Prostate gland (tissue), 2 donors: ENCODE results near the gene WWP2. TPM values are rescaled to one million over a fixed set of nuclear protein-coding genes. Genes with fewer than 3 reads are reported as not detected.
A peak's percentile ranks its signal among the peaks of the same experiment; 100 is the strongest.

Experiments used
- DNase-seq: peaks from one replicate; pipeline ENCODE4 v3.0.0-alpha.2; 2019; ENCODE audit warnings: low spot score
- H3K27ac ChIP-seq, 2 donors: fragments of 200-600 bp; sonication (generic); 2 replicates each; pipeline ENCODE4 v1.5.1; 2017 to 2019
- H3K27me3 ChIP-seq: fragments of 200-600 bp; sonication (generic); replicated peaks from 2 replicates; pipeline ENCODE4 v1.5.1; 2019; ENCODE audit not compliant: insufficient read depth
- H3K36me3 ChIP-seq, 2 donors: fragments of 200-600 bp; sonication (generic); 1 replicate in 1 of 2; 2 replicates in 1 of 2; pipeline versions ENCODE4 v1.5.1 to v1.8.1; 2017 to 2019
- H3K4me1 ChIP-seq: fragments of 200-600 bp; sonication (generic); replicated peaks from 2 replicates; pipeline ENCODE4 v1.5.1; 2019
- H3K4me3 ChIP-seq, 2 donors: fragments of 200-600 bp; sonication (generic); 2 replicates each; pipeline ENCODE4 v1.5.1; 2017 to 2019
- H3K9me3 ChIP-seq: fragments of 200-600 bp; sonication (generic); 2 replicates; pipeline ENCODE4 v1.5.1; 2017
- CTCF ChIP-seq, 4 experiments: fragments of 200-600 bp in 2 of 4; fragments of 450-650 bp in 2 of 4; sonication (generic) in 2 of 4; IDR thresholded peaks; 1 replicate in 3 of 4; 2 replicates in 1 of 4; pipeline ENCODE4 v1.5.1; 2016 to 2019; ENCODE audit warnings: antibody characterized with exemption in 4 of 4, mild to moderate bottlenecking in 2 of 4, moderate library complexity in 2 of 4
- POLR2A ChIP-seq: fragments of 450-650 bp; IDR thresholded peaks from one replicate; pipeline ENCODE4 v1.6.1; 2016; ENCODE audit warnings: antibody characterized with exemption, mild to moderate bottlenecking
- POLR2AphosphoS5 ChIP-seq: sonication (generic); formaldehyde crosslinking; IDR thresholded peaks from one replicate; pipeline ENCODE4 v1.6.1; 2017; ENCODE audit warnings: antibody characterized with exemption
- WGBS: methylation state at CpG from one replicate; pipeline ENCODE4 v1.1.5; 2018; 5-methylcytosine and 5-hydroxymethylcytosine counted together
- intact Hi-C: fragments of 100-400 bp; cut with DNase I; formaldehyde crosslinking; loops from one replicate; pipeline ENCODE4 v1.14.2; 2022
- total RNA-seq, 2 donors: library from RNA; depleted of rRNA; stranded (reverse); fragments of >200 nt; gene quantifications; one replicate each; pipeline ENCODE4 v1.1.0, GENCODE V29; 2016

The WWP2 gene
- 10 to 100 TPM; 30.9 to 66.3 TPM for total RNA-seq

DNA sequence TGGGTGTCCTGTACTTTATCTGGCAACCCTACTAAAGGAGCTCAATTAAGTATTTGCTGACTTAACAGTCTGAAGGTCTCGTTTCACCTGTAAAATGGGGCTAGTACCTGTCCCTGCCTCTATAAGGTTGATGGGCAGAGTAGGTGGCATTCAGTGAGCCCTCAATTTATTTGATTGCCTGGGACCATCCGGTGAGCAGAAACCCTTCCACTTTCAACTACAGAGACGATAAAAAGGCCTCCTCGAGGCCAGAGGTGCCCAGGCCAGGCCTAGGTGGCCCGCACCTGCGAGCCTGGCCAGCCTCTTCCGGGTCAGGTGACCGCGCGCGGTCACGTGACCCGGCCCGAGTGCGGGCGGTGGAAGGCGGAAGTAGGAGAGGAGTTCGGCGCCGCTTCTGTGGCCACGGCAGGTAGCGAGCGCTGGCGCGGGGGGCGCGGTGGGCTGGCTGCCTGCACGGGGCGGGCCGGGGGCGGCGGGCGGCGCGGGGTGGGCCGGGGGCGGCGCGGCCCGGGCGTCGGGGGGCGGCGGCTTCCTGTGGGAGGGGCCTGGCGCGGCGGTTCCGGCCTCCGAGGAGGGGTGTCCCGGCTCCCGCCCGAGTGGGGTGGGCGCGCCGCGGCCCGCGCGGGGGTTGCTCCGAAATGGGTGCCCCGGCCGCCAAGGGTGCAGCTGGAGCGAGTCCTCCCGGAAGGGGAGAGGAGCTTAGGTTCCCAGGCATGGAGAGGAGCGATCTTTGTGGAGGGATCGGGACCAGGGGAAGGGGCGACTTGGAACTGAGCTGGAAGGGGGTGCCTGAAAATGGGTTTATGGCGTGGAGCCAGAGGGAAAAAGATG lies at the start of gene WWP2:
Gene WWP2 (plus strand): TSS at position 350 of the 831 bp plus-strand sequence. CDS start 24,679 bp downstream, outside the sequence.
- no peaks in the 10 kb centered on the region for H3K9me3 ChIP-seq
- TF ChIP-seq CTCF (IDR thresholded peaks at IDR 0.05) = peak in 2 of 4 experiments; percentile 16 to 27
- TF ChIP-seq POLR2A = peak; percentile 30
- peak; percentile 32 for TF ChIP-seq POLR2AphosphoS5
- under 1% methylated on average over 54 of the region's 68 CpGs for WGBS
- H3K4me1 ChIP-seq = peaks cover 4% of the 10 kb centered on the region
- no peaks in the 10 kb centered on the region for H3K36me3 ChIP-seq
- intact Hi-C loops = no loop called here
- peak within 1 kb of the TSS; percentile 86 to 89 for H3K4me3 ChIP-seq
- H3K27ac ChIP-seq = peak within 1 kb of the TSS; percentile 89
- peak; percentile 67 for DNase-seq
- no peaks in the 10 kb centered on the region for H3K27me3 ChIP-seq

DNA sequence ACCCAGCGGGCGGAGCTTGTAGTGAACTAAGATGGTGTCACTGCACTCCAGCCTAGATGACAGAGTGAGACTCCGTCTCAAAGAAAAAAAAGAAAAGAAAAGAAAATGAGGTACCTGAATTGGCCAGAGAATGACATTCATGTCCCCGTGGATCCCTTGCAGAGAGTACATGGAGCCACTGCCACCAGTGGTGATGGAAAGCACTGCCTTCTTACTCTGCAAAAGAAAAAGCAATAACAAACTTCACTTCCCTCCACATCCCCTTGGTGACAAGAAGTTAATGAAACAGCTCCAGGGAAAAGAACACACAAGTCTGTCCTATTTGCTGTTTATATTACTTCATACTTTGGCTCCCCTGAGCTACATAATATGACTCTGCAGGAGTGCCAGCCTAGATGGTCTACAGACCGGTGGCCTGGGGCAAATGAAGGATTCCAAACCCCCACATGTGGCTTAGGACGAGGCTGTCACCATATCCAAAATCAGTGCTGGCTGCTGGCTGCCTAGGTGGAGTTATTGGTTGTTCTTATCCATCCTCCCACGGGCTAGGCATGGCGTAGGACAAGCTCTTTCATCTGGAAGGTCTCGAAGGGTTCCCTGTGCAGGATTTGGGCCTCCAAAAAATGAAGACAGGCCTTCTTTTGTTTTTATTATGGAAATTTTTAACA lies 49.1 kb upstream of the WWP2 start:
- Histone ChIP-seq H3K27me3 (no peaks in the 10 kb centered on the region), H3K4me1 (no peaks in the 10 kb centered on the region), H3K36me3 (no peaks in the 10 kb centered on the region), H3K4me3 (no peak overlapping the region), H3K27ac (no peak overlapping the region), H3K9me3 (no peaks in the 10 kb centered on the region)
- DNase-seq = no peak
- WGBS = 85% methylated on average over 9 of the region's 9 CpGs
- intact Hi-C loops = no loop called here
- TF ChIP-seq CTCF (IDR thresholded peaks at IDR 0.05) (no peak), POLR2AphosphoS5 (no peak), POLR2A (no peak)

DNA sequence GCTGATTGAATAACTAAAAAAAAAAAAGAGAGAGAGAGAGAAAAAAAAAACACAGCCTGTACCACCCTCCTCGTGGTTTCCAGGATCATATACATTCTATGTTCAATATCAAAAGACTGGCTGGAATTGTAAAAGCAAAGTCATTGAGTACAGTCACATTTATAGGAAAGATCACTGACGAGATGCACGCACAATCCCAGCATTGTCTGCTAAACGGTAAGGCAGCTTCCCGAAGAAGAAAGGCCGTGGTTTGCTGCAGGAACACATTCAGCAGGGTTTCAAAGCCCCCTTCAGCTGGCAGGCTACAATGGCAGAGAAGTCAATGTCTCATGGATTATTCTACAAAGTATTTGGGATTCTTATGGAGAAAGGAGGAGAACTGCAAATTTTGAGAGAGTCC lies 45.1 kb upstream of the WWP2 start:
- Histone ChIP-seq H3K27me3 (no peaks in the 10 kb centered on the region), H3K9me3 (no peaks in the 10 kb centered on the region), H3K4me1 (no peaks in the 10 kb centered on the region), H3K4me3 (no peak overlapping the region), H3K27ac (no peak overlapping the region), H3K36me3 (no peaks in the 10 kb centered on the region)
- intact Hi-C loops = no loop called here
- DNase-seq = no peak
- WGBS = 67% methylated on average over 6 of the region's 6 CpGs
- TF ChIP-seq POLR2A (no peak), CTCF (IDR thresholded peaks at IDR 0.05) (no peak), POLR2AphosphoS5 (no peak)

DNA sequence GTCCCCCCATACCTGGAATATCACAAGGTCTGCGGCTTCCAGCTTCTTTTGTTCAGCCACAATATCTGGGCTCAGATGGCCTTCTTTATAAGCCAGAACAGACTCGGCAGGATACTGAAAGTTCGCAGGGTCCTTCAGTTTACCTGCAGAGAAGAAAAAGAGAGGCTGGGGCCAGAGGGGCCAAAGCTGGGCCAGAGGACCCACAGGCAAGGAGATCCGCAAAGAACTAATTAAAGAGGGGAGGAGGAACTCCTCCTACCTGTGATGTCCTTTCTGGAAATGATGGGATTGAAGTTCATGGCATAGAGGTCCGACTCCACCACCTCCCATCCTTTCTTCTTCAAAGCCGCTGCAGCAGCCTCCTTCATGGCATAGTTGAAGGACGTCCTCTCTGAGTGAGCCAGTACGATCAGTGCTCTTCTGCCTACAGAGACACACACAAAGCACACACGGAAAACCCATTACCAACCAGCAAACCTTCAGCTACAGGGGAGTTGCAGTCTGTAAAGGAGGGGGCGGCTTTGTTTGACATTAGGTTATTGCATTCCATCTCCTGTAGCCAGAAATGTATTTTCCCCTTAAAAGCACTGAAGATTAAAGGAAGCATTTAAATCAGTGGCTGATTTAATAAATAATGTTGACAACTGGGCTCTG lies 43.9 kb upstream of the WWP2 start:
- no peak overlapping the region for H3K4me3 ChIP-seq
- no peaks in the 10 kb centered on the region for H3K9me3 ChIP-seq
- H3K4me1 ChIP-seq = no peaks in the 10 kb centered on the region
- H3K27me3 ChIP-seq = no peaks in the 10 kb centered on the region
- H3K36me3 ChIP-seq = no peaks in the 10 kb centered on the region
- intact Hi-C loops = no loop called here
- WGBS = 69% methylated on average over 10 of the region's 10 CpGs
- TF ChIP-seq POLR2AphosphoS5 = no peak
- no peak for TF ChIP-seq CTCF (IDR thresholded peaks at IDR 0.05)
- TF ChIP-seq POLR2A = no peak
- no peak overlapping the region for H3K27ac ChIP-seq
- DNase-seq = no peak
